ENCODE data around the gene ZBTB17. TPM values are rescaled to one million over a fixed set of nuclear protein-coding genes. Genes with fewer than 3 reads are reported as not detected.

Gene ZBTB17
- total and polyA plus RNA-seq, 2 of the 8 experiments (the other 6 are each of a cell fraction or from before 2014, with no cell fraction given) = 24.7 to 36.2 TPM

DNA sequence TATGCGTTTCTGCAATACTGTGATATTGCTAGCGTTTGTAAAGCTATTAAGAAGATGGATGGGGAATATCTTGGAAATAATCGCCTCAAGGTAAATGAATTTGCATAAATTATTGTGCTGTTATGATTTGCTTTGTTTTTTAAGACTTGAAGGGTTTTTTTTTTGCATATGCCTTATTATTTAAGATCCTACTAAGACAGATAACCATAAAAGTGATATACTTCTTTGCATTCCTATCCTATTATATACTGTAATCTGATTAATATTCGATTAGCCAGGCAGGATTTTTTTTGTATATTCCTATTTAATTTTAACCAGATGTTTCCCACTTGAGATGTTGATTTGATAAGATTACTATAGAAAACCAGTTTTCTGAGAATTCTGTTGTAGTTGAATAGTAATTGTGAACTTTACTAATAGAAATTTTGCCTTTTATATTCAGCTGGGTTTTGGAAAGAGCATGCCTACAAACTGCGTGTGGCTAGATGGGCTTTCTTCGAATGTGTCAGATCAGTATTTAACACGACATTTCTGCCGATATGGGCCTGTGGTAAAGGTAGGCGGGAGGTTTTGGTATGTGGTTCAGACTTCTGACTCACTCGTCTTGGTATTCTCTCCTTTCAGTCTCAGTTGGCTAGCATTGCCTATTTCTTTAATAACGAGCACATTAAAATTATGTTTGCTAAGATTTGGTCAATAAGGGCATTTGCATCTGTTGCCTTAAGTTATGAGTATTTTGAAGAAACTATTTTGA is 56.8 kb downstream of the ZBTB17 start:
- CTCF ChIA-PET (ENCODE audit: partially characterized antibody) = interaction anchor here (1.1 kb wide), 1 partner anchor 23 kb away, joined by 3 read pairs; no protein-coding TSS in a partner anchor
- TF ChIP-seq FOSL1 (IDR thresholded peaks at IDR 0.05; ENCODE audit: insufficient read depth, low read depth, low read length) = no peak
- no peak for TF ChIP-seq JUND (IDR thresholded peaks at IDR 0.05; ENCODE audit: low read length)
- TF ChIP-seq, protein P1, sequence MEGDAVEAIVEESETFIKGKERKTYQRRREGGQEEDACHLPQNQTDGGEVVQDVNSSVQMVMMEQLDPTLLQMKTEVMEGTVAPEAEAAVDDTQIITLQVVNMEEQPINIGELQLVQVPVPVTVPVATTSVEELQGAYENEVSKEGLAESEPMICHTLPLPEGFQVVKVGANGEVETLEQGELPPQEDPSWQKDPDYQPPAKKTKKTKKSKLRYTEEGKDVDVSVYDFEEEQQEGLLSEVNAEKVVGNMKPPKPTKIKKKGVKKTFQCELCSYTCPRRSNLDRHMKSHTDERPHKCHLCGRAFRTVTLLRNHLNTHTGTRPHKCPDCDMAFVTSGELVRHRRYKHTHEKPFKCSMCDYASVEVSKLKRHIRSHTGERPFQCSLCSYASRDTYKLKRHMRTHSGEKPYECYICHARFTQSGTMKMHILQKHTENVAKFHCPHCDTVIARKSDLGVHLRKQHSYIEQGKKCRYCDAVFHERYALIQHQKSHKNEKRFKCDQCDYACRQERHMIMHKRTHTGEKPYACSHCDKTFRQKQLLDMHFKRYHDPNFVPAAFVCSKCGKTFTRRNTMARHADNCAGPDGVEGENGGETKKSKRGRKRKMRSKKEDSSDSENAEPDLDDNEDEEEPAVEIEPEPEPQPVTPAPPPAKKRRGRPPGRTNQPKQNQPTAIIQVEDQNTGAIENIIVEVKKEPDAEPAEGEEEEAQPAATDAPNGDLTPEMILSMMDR (IDR thresholded peaks at IDR 0.05; ENCODE audit: control extremely low read depth in 1 of 3, insufficient read depth in 1 of 3, low read depth in 1 of 3, low read length in 3 of 3) = no peak
- no peak for TF ChIP-seq GABPA (IDR thresholded peaks at IDR 0.05; ENCODE audit: borderline replicate concordance, insufficient read depth, low read length)
- no peak for TF ChIP-seq BRCA1 (IDR thresholded peaks at IDR 0.05; ENCODE audit: low read depth, low read length)
- TF ChIP-seq SP4 (IDR thresholded peaks at IDR 0.05; ENCODE audit: low read length) = no peak
- TF ChIP-seq KDM1A (IDR thresholded peaks at IDR 0.05; ENCODE audit: borderline replicate concordance, low read length) = no peak

More for the DNA sequence above, 56.8 kb downstream of the ZBTB17 start:
- H2AK5ac ChIP-seq (ENCODE audit: low read depth, low read length) = no peak overlapping the region
- H3K4ac ChIP-seq (replicated peaks; ENCODE audit: insufficient read length, low read depth, low read length) = no peak overlapping the region
- no peak overlapping the region for H3K18ac ChIP-seq (ENCODE audit: extremely low read depth, low read length)
- no peak overlapping the region for H2BK12ac ChIP-seq (ENCODE audit: low read depth, low read length)
- WGBS, 2 experiments (ENCODE audit: extremely low coverage in 1 of 2, insufficient coverage in 1 of 2, insufficient read length in 1 of 2, insufficient replicate concordance in 2 of 2, low coverage in 1 of 2, low lambda C conversion rate in 2 of 2, missing lambda C conversion rate in 1 of 2) = 93% methylated on average over 11 of the region's 11 CpGs; no CpG with 5 or more reads in 1 of the 2 experiments
- H3K27ac ChIP-seq (ENCODE audit: low read depth, low read length) = no peak overlapping the region
- H3K79me1 ChIP-seq (ENCODE audit: low read depth, low read length) = no peaks in the 10 kb centered on the region
- no peaks in the 10 kb centered on the region for H3K23me2 ChIP-seq (ENCODE audit: low read depth, low read length)
- H3K23ac ChIP-seq (ENCODE audit: insufficient read length) = no peak overlapping the region
- no peak overlapping the region for H2BK5ac ChIP-seq (ENCODE audit: low read depth, low read length)
- H3K4me2 ChIP-seq (ENCODE audit: insufficient read depth in 1 of 2, low read depth in 2 of 2, low read length in 2 of 2) = no peak overlapping the region
- no peak overlapping the region for H4K91ac ChIP-seq (replicated peaks; ENCODE audit: insufficient read length, low read length)
- H3K79me2 ChIP-seq (ENCODE audit: control insufficient read depth in 1 of 2, insufficient read depth in 2 of 2, low read length in 2 of 2) = no peaks in the 10 kb centered on the region; a peak in 2 of 4 replicates
- no peak overlapping the region for H2BK20ac ChIP-seq (ENCODE audit: low read length)
- H3K56ac ChIP-seq (replicated peaks; ENCODE audit: insufficient read length, low read depth, low read length) = no peak overlapping the region
- no peak overlapping the region for H4K8ac ChIP-seq (ENCODE audit: extremely low read depth, insufficient read depth, low read length)
- H3K9me3 ChIP-seq (ENCODE audit: insufficient read depth in 2 of 2, low read depth in 1 of 2, low read length in 1 of 2) = no peaks in the 10 kb centered on the region
- no peak overlapping the region for H2BK120ac ChIP-seq (replicated peaks; ENCODE audit: low read depth, low read length)
- H4K5ac ChIP-seq (ENCODE audit: insufficient read length, low read depth, low read length) = no peak overlapping the region
- DNase-seq (ENCODE audit: low read depth in 1 of 2, low spot score in 2 of 2) (no peak), FAIRE-seq (no peak)
- no peaks in the 10 kb centered on the region for H3K27me3 ChIP-seq (replicated peaks in 1 of 4; ENCODE audit: control insufficient read depth in 3 of 4, extremely low read depth in 1 of 4, insufficient read depth in 3 of 4, low read length in 3 of 4)
- no peaks in the 10 kb centered on the region for H3K4me1 ChIP-seq (replicated peaks in 1 of 4; ENCODE audit: control insufficient read depth in 3 of 4, insufficient read depth in 4 of 4, low read length in 3 of 4)
- no peak overlapping the region for H3K14ac ChIP-seq (ENCODE audit: insufficient read length)
- H4K20me1 ChIP-seq (replicated peaks in 1 of 2; ENCODE audit: control insufficient read depth in 1 of 2, insufficient read depth in 2 of 2, low read length in 2 of 2) = no peaks in the 10 kb centered on the region
- no peak overlapping the region for H3K4me3 ChIP-seq (ENCODE audit: extremely low read depth in 1 of 4, insufficient read depth in 2 of 4, low read depth in 3 of 4, low read length in 4 of 4)
- peaks cover 6 to 46% (median 23%) of the 10 kb centered on the region in 4 experiments for H3K36me3 ChIP-seq (ENCODE audit: control insufficient read depth in 2 of 4, insufficient read depth in 4 of 4, low read length in 3 of 4)
- H3K9ac ChIP-seq (replicated peaks in 1 of 4; ENCODE audit: extremely low read depth in 1 of 4, low read depth in 3 of 4, low read length in 3 of 4) = no peak overlapping the region
- no peak overlapping the region for H2AFZ ChIP-seq (ENCODE audit: low read length)
- H2BK15ac ChIP-seq (ENCODE audit: low read length) = no peak overlapping the region
- POLR2A ChIA-PET (ENCODE audit: partially characterized antibody) = no interaction called here

Data from H1 (cell line).